Left colon (tissue), 2 donors: ENCODE data around the gene SYNE3. TPM values are rescaled to one million over a fixed set of nuclear protein-coding genes. Genes with fewer than 3 reads are reported as not detected.

Experiments used
- ATAC-seq: fragments of 200-7000 bp; cut with Tn5 transposase; one replicate; pipeline ENCODE4 v1.9.1; 2020; ENCODE audit warnings: mild to moderate bottlenecking, moderate library complexity
- DNase-seq, 2 donors: peaks; one replicate each; pipeline ENCODE4 v3.0.0-alpha.2; 2020
- intact Hi-C, 2 donors: fragments of 100-400 bp; cut with DNase I in 1 of 2; cut with micrococcal nuclease in 1 of 2; formaldehyde crosslinking; loops; one replicate each; pipeline versions ENCODE4 v1.11.2 to v1.14.0; 2022; cut with DNase I, micrococcal nuclease
- total RNA-seq, 2 donors: library from RNA; stranded (reverse); fragmentation: NEBNext Ultra II Directional; extraction: Animal tissue kit (Norgen Biotek cat#: 25700); gene quantifications; one replicate each; pipeline ENCODE4 v1.2.1, GENCODE V29; 2021
- donor health status: DM: no; HTN: no; CAD: no.
- donor health status: DM: yes; HTN: yes; CAD: no.

SYNE3 gene
- total RNA-seq, 2 donors from 2014 or later = 11.6 to 12.1 TPM

DNA sequence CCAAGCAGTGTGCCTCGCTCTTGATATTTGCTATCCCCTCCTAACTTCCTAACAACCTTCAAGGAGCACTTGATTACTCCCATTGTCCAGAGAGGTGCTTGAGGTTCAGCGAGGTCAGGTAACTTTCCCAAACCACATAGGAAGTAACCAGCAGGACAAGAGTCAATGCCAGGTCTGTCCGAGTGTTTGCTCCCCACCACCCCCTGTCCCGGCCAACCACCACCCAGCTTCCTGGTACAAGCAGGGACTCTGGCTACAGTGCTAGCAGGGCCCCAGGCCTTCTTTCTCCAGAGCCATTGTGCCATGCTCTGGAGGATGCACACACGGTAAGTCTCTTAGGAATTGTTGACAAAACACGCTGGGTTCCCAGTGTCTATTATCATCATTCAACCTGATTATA is 49.2 kb downstream of the SYNE3 start:
- DNase-seq = no peak
- intact Hi-C loops = no loop called here
- no peak for ATAC-seq

Other genes starting within 250 kb of the SYNE3 start
- gene CLMN, start 196.7 kb downstream of the SYNE3 start, total RNA-seq = 100 to 1,000 TPM; 125 to 135 TPM
- 10 to 100 TPM; 47.4 to 56.4 TPM for gene GLRX5, start 18.4 kb upstream of the SYNE3 start, total RNA-seq
- not detected for gene TCL1B, start 169.8 kb upstream of the SYNE3 start, total RNA-seq
- under 1 TPM; 0.40 to 0.61 TPM for gene TCL1A, start 197.5 kb upstream of the SYNE3 start, total RNA-seq